Liver (tissue), 9 donors: ENCODE data around the gene CSNK1G2. TPM values are rescaled to one million over a fixed set of nuclear protein-coding genes. Genes with fewer than 3 reads are reported as not detected.

ENCODE experiments used
- DNase-seq: peaks from one replicate; pipeline ENCODE4 v3.0.0-alpha.2; 2017; ENCODE audit warnings: low spot score
- H3K27ac ChIP-seq, 2 donors: one replicate each; pipeline ENCODE4 v1.7.0; 2013; ENCODE audit warnings: inconsistent platforms in 2 of 2, low read length in 2 of 2, control low read depth in 1 of 2, low read depth in 1 of 2, mild to moderate bottlenecking in 1 of 2
- H3K27me3 ChIP-seq, 4 donors: one replicate each; pipeline versions ENCODE4 v1.6.1 to v1.7.0; 2013; ENCODE audit warnings: low read length in 3 of 4, inconsistent platforms in 1 of 4, mild to moderate bottlenecking in 1 of 4, moderate library complexity in 1 of 4; ENCODE audit not compliant: control insufficient read depth in 4 of 4, insufficient read depth in 4 of 4
- H3K36me3 ChIP-seq, 4 donors: one replicate each; pipeline versions ENCODE4 v1.6.1 to v1.7.0; 2013; ENCODE audit warnings: low read length in 3 of 4, mild to moderate bottlenecking in 3 of 4, low read depth in 1 of 4, moderate library complexity in 1 of 4; ENCODE audit not compliant: control insufficient read depth in 4 of 4, insufficient read depth in 3 of 4
- H3K4me1 ChIP-seq, 4 donors: one replicate each; pipeline versions ENCODE4 v1.6.1 to v1.7.0; 2013; ENCODE audit warnings: low read length in 3 of 4, mild to moderate bottlenecking in 3 of 4, moderate library complexity in 1 of 4; ENCODE audit not compliant: control insufficient read depth in 4 of 4, insufficient read depth in 4 of 4
- H3K4me3 ChIP-seq, 3 donors: one replicate each; pipeline versions ENCODE4 v1.6.1 to v1.7.0; 2013; ENCODE audit warnings: low read length in 3 of 3, control low read depth in 1 of 3, low read depth in 1 of 3, mild to moderate bottlenecking in 1 of 3
- H3K9ac ChIP-seq, 2 donors: one replicate each; pipeline ENCODE4 v1.7.0; 2013; ENCODE audit warnings: low read length in 2 of 2, mild to moderate bottlenecking in 2 of 2, moderate library complexity in 2 of 2, control low read depth in 1 of 2, low read depth in 1 of 2
- H3K9me3 ChIP-seq, 4 donors: one replicate each; pipeline versions ENCODE4 v1.6.1 to v1.7.0; 2013; ENCODE audit warnings: low read length in 3 of 4; ENCODE audit not compliant: control insufficient read depth in 4 of 4
- ATF3 ChIP-seq: IDR thresholded peaks from 2 replicates; pipeline ENCODE4 v1.6.1; 2016; ENCODE audit warnings: antibody characterized with exemption
- CTCF ChIP-seq: fragments of 150-350 bp; IDR thresholded peaks from 2 replicates; pipeline ENCODE4 v1.5.1; 2017; ENCODE audit warnings: improper control_type of control experiment, low read depth, low read length; ENCODE audit not compliant: missing input control
- EGR1 ChIP-seq, 2 donors: IDR thresholded peaks; 2 replicates each; pipeline ENCODE4 v1.6.1; 2016 to 2018; ENCODE audit warnings: antibody characterized with exemption in 2 of 2, low read depth in 2 of 2
- FOXA1 ChIP-seq: IDR thresholded peaks from 2 replicates; pipeline ENCODE4 v1.6.1; 2016; ENCODE audit warnings: antibody characterized with exemption
- FOXA2 ChIP-seq: IDR thresholded peaks from 2 replicates; pipeline ENCODE4 v1.6.1; 2016; ENCODE audit warnings: antibody characterized with exemption
- GABPA ChIP-seq, 2 donors: IDR thresholded peaks in 1 of 2; conservative IDR thresholded peaks in 1 of 2; 2 replicates each; pipeline ENCODE4 v1.6.1; 2016; ENCODE audit warnings: antibody characterized with exemption in 2 of 2, mild to moderate bottlenecking in 1 of 2, moderate library complexity in 1 of 2
- HNF4A ChIP-seq, 2 donors: conservative IDR thresholded peaks; 2 replicates each; pipeline ENCODE4 v1.6.1; 2016; ENCODE audit warnings: antibody characterized with exemption in 2 of 2, mild to moderate bottlenecking in 2 of 2
- HNF4G ChIP-seq: IDR thresholded peaks from 2 replicates; pipeline ENCODE4 v1.6.1; 2016; ENCODE audit warnings: antibody characterized with exemption
- JUND ChIP-seq, 2 donors: IDR thresholded peaks; 2 replicates each; pipeline ENCODE4 v1.6.1; 2016; ENCODE audit warnings: antibody characterized with exemption in 2 of 2
- MAX ChIP-seq: IDR thresholded peaks from 2 replicates; pipeline ENCODE4 v1.6.1; 2016; ENCODE audit warnings: antibody characterized with exemption
- NR2F2 ChIP-seq: IDR thresholded peaks from 2 replicates; pipeline ENCODE4 v1.6.1; 2016; ENCODE audit warnings: antibody characterized with exemption
- RAD21 ChIP-seq, 2 donors: IDR thresholded peaks; 2 replicates each; pipeline ENCODE4 v1.6.1; 2016; ENCODE audit warnings: antibody characterized with exemption in 2 of 2, mild to moderate bottlenecking in 2 of 2
- RXRA ChIP-seq, 2 donors: IDR thresholded peaks; 2 replicates each; pipeline ENCODE4 v1.6.1; 2017 to 2018; ENCODE audit warnings: antibody characterized with exemption in 2 of 2, mild to moderate bottlenecking in 1 of 2
- SP1 ChIP-seq: IDR thresholded peaks from 2 replicates; pipeline ENCODE4 v1.6.1; 2018; ENCODE audit warnings: antibody characterized with exemption, mild to moderate bottlenecking
- TAF1 ChIP-seq: conservative IDR thresholded peaks from 2 replicates; pipeline ENCODE4 v1.6.1; 2016; ENCODE audit warnings: antibody characterized with exemption, mild to moderate bottlenecking
- YY1 ChIP-seq: IDR thresholded peaks from 2 replicates; pipeline ENCODE4 v1.6.1; 2016; ENCODE audit warnings: antibody characterized with exemption, mild to moderate bottlenecking
- ZBTB33 ChIP-seq: IDR thresholded peaks from 2 replicates; pipeline ENCODE4 v1.6.1; 2016; ENCODE audit warnings: antibody characterized with exemption
- WGBS: extraction: QIAGEN DNeasy Blood & Tissue Kit; methylation state at CpG from one replicate; pipeline ENCODE4 v1.1.7; 2013; 5-methylcytosine and 5-hydroxymethylcytosine counted together
- polyA plus RNA-seq, 2 donors: library from polyadenylated mRNA; stranded (reverse) in 1 of 2; unstranded in 1 of 2; fragments of 200-250 nt in 1 of 2; fragments of >200 nt in 1 of 2; fragmentation: Nextera tagmentation in 1 of 2; extraction: Ambion mirVana in 1 of 2; gene quantifications; one replicate each; pipeline versions ENCODE4 v1.2.1 to v1.2.3, GENCODE V29; 2013 to 2015
- total RNA-seq, 2 donors: library from RNA; depleted of rRNA; stranded (reverse); fragments of >200 nt; gene quantifications; one replicate each; pipeline ENCODE4 v1.2.3, GENCODE V29; 2014
- TF ChIP-seq, protein P1 (sequence below): IDR thresholded peaks from 2 replicates; pipeline ENCODE4 v1.6.1; 2016; ENCODE audit warnings: antibody characterized with exemption, mild to moderate bottlenecking
- donor health status: healthy.
- donor health status: healthy.
- donor health status: healthy.
- donor health status: healthy.
- donor health status: healthy.

The CSNK1G2 gene
- total and polyA plus RNA-seq, 4 donors, result 3.5 to 30.6 (median 23.9) TPM

DNA sequence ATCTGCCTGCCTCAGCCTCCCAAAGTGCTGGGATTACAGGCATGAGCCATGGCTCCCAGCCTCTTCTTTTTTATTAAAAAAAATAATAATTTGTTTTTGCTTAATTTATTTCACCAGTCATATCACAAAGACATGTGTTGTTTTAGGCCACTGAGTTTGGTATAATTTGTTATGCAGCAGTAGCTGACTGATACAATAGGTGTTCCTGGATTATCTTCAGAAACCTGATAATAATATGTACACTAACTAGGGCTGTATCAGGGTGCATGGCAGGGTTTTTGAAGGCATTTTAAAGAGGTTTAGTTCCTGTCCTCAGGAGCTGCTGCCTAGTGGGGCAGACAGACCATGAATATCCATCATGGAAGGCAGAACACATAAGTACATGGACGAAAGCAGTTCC lies 9.5 kb upstream of the CSNK1G2 start:
- no peaks in the 10 kb centered on the region for H3K9me3 ChIP-seq
- WGBS, result 92% methylated on average over 1 of the region's 1 CpG
- peaks cover 3 to 11% (median 10%) of the 10 kb centered on the region in 4 donors for H3K4me1 ChIP-seq
- H3K4me3 ChIP-seq, result no peak overlapping the region
- no peak overlapping the region for H3K27ac ChIP-seq
- no peaks in the 10 kb centered on the region for H3K27me3 ChIP-seq
- no peak for DNase-seq
- no peaks in the 10 kb centered on the region for H3K36me3 ChIP-seq
- no peak for TF ChIP-seq GABPA (IDR thresholded peaks at IDR 0.05 in 1 of 2, conservative IDR thresholded peaks at IDR 0.05 in 1 of 2)
- TF ChIP-seq JUND (IDR thresholded peaks at IDR 0.05), result no peak
- TF ChIP-seq RXRA (IDR thresholded peaks at IDR 0.05), result no peak
- TF ChIP-seq MAX, result no peak
- no peak for TF ChIP-seq SP1
- TF ChIP-seq TAF1, result no peak
- no peak for TF ChIP-seq EGR1 (IDR thresholded peaks at IDR 0.05; ENCODE audit: low read depth in 2 of 2)
- no peak for TF ChIP-seq ZBTB33
- TF ChIP-seq RAD21 (IDR thresholded peaks at IDR 0.05), result no peak
- no peak for TF ChIP-seq NR2F2
- TF ChIP-seq FOXA2, result no peak
- TF ChIP-seq, protein P1, sequence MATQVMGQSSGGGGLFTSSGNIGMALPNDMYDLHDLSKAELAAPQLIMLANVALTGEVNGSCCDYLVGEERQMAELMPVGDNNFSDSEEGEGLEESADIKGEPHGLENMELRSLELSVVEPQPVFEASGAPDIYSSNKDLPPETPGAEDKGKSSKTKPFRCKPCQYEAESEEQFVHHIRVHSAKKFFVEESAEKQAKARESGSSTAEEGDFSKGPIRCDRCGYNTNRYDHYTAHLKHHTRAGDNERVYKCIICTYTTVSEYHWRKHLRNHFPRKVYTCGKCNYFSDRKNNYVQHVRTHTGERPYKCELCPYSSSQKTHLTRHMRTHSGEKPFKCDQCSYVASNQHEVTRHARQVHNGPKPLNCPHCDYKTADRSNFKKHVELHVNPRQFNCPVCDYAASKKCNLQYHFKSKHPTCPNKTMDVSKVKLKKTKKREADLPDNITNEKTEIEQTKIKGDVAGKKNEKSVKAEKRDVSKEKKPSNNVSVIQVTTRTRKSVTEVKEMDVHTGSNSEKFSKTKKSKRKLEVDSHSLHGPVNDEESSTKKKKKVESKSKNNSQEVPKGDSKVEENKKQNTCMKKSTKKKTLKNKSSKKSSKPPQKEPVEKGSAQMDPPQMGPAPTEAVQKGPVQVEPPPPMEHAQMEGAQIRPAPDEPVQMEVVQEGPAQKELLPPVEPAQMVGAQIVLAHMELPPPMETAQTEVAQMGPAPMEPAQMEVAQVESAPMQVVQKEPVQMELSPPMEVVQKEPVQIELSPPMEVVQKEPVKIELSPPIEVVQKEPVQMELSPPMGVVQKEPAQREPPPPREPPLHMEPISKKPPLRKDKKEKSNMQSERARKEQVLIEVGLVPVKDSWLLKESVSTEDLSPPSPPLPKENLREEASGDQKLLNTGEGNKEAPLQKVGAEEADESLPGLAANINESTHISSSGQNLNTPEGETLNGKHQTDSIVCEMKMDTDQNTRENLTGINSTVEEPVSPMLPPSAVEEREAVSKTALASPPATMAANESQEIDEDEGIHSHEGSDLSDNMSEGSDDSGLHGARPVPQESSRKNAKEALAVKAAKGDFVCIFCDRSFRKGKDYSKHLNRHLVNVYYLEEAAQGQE, result no peak
- H3K9ac ChIP-seq, result no peak overlapping the region

DNA sequence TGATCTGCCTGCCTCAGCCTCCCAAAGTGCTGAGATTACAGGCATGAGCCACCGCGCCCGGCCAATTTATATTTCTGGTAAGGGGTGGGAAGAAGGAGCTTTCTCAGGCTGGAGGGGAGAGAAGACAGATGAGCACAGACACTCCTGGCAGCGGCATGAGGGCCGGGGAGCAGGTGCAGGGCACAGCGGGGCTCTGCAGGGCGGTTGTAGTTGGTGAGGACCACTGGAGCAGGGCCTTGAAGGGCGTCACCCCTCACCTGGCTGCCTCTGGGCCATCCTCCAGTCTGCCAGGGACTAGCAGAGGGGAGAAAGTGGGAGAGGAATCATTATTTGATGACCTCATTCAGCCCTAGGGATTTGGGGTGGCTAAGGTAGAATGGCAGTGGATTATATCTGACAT lies 8.6 kb upstream of the CSNK1G2 start:
- no peak overlapping the region for H3K9ac ChIP-seq
- H3K27ac ChIP-seq, result no peak overlapping the region
- no peak for DNase-seq
- WGBS, result 89% methylated on average over 8 of the region's 8 CpGs
- peaks cover 3 to 11% (median 10%) of the 10 kb centered on the region in 4 donors for H3K4me1 ChIP-seq
- no peaks in the 10 kb centered on the region for H3K9me3 ChIP-seq
- no peak for TF ChIP-seq HNF4A (conservative IDR thresholded peaks at IDR 0.05)
- TF ChIP-seq TAF1, result no peak
- TF ChIP-seq JUND (IDR thresholded peaks at IDR 0.05), result no peak
- no peak for TF ChIP-seq EGR1 (IDR thresholded peaks at IDR 0.05; ENCODE audit: low read depth in 2 of 2)
- no peak for TF ChIP-seq FOXA2
- no peak for TF ChIP-seq HNF4G
- TF ChIP-seq, protein P1, result no peak
- no peak for TF ChIP-seq RXRA (IDR thresholded peaks at IDR 0.05)
- TF ChIP-seq FOXA1, result no peak
- TF ChIP-seq NR2F2, result no peak
- TF ChIP-seq SP1, result no peak
- no peak for TF ChIP-seq YY1
- no peak for TF ChIP-seq CTCF
- TF ChIP-seq ATF3, result no peak
- H3K36me3 ChIP-seq, result no peaks in the 10 kb centered on the region
- no peaks in the 10 kb centered on the region for H3K27me3 ChIP-seq
- H3K4me3 ChIP-seq, result no peak overlapping the region
